ENCODE measurements around the gene PDE4D. TPM values are rescaled to one million over a fixed set of nuclear protein-coding genes. Genes with fewer than 3 reads are reported as not detected.

PDE4D gene
- total and polyA plus RNA-seq, 2 of the 4 experiments (the other 2 are of a cell fraction): 1.4 to 7.9 TPM

- in situ Hi-C loops (cut with MboI; ENCODE audit: low sequenced_read_pairs): no loop called here
- Histone ChIP-seq H3K56ac (ENCODE audit: extremely low read depth, insufficient read depth, low read length) (no peak overlapping the region), H3K9me3 (ENCODE audit: control insufficient read depth, insufficient read depth, low read length) (no peaks in the 10 kb centered on the region), H3K9me1 (ENCODE audit: insufficient read depth, low read length) (no peaks in the 10 kb centered on the region), H2AK9ac (replicated peaks; ENCODE audit: low read depth, low read length, poor library complexity) (no peak overlapping the region), H3K14ac (replicated peaks; ENCODE audit: low read depth, low read length) (no peak overlapping the region), H3K18ac (ENCODE audit: low read depth, low read length) (no peak overlapping the region), H2BK120ac (ENCODE audit: low read depth, low read length) (no peak overlapping the region), H2BK20ac (ENCODE audit: low read depth, low read length) (no peak overlapping the region), H3K27me3 (ENCODE audit: control insufficient read depth, insufficient read depth, low read length) (no peaks in the 10 kb centered on the region), H3K4ac (ENCODE audit: low read depth, low read length) (no peak overlapping the region), H2BK15ac (ENCODE audit: low read depth, low read length) (no peak overlapping the region), H3K36me3 (ENCODE audit: control insufficient read depth, insufficient read depth, low read length) (no peaks in the 10 kb centered on the region), H4K5ac (ENCODE audit: low read depth, low read length) (no peak overlapping the region), H4K91ac (ENCODE audit: insufficient read depth, low read depth, low read length) (no peak overlapping the region), H3K79me1 (ENCODE audit: low read depth in 1 of 2, low read length in 2 of 2) (no peaks in the 10 kb centered on the region), H2BK5ac (ENCODE audit: low read depth, low read length, poor library complexity, severe bottlenecking) (no peak overlapping the region), H2AK5ac (ENCODE audit: low read depth, low read length) (no peak overlapping the region), H4K20me1 (ENCODE audit: insufficient read depth, low read length) (no peaks in the 10 kb centered on the region), H3K23ac (ENCODE audit: low read depth, low read length) (no peak overlapping the region), H3K4me2 (ENCODE audit: low read depth, low read length) (no peak overlapping the region), H3K4me3 (ENCODE audit: insufficient read depth, low read depth, low read length) (no peak overlapping the region), H3K4me1 (ENCODE audit: control insufficient read depth, insufficient read depth, low read length) (no peaks in the 10 kb centered on the region), H3K9ac (ENCODE audit: low read depth, low read length) (no peak overlapping the region), H2AFZ (replicated peaks; ENCODE audit: low read length, poor library complexity) (no peak overlapping the region), H4K8ac (ENCODE audit: low read depth in 2 of 2, low read length in 2 of 2) (no peak overlapping the region), H3K27ac (ENCODE audit: insufficient read depth, low read length) (no peak overlapping the region)
- dilution Hi-C loops (cut with HindIII; ENCODE audit: low sequenced_read_pairs, unreplicated experiment): no loop called here
- ChIA-PET POLR2A (ENCODE audit: unreplicated experiment) (no interaction called here), CTCF (interaction anchor here (0.8 kb wide), 1 partner anchor 81 kb away, joined by 3 read pairs; no protein-coding TSS in a partner anchor)
- WGBS, 2 experiments (ENCODE audit: extremely low coverage in 2 of 2, insufficient read length in 1 of 2): no CpG with 5 or more reads among the region's 2 CpGs
- intact Hi-C loops (cut with micrococcal nuclease): no loop called here
- no peak for ATAC-seq (ENCODE audit: low read depth)
- TF ChIP-seq CHD1 (IDR thresholded peaks at IDR 0.05; ENCODE audit: low read depth, low read length) (no peak), SMC3 (IDR thresholded peaks at IDR 0.05; ENCODE audit: low read depth, low read length) (no peak), RFX5 (IDR thresholded peaks at IDR 0.05; ENCODE audit: low read depth, low read length) (no peak), NFE2L2 (IDR thresholded peaks at IDR 0.05; ENCODE audit: low read depth, low read length) (no peak), USF2 (IDR thresholded peaks at IDR 0.05; ENCODE audit: low read depth, low read length) (no peak), MAFK (IDR thresholded peaks at IDR 0.05; ENCODE audit: low read depth, low read length) (no peak), MXI1 (IDR thresholded peaks at IDR 0.05; ENCODE audit: borderline replicate concordance, low read depth, low read length) (no peak), CEBPB (IDR thresholded peaks at IDR 0.05; ENCODE audit: low read depth, low read length) (no peak), RAD21 (IDR thresholded peaks at IDR 0.05; ENCODE audit: low read length) (no peak), CTCF (conservative IDR thresholded peaks at IDR 0.05; ENCODE audit: low read depth, low read length) (no peak), POLR2A (IDR thresholded peaks at IDR 0.05; ENCODE audit: low read depth, low read length) (no peak), ELK1 (IDR thresholded peaks at IDR 0.05; ENCODE audit: borderline replicate concordance, low read depth, low read length) (no peak), FOS (IDR thresholded peaks at IDR 0.05; ENCODE audit: low read depth, low read length) (no peak), RCOR1 (IDR thresholded peaks at IDR 0.05; ENCODE audit: insufficient replicate concordance, low read length) (no peak), BHLHE40 (IDR thresholded peaks at IDR 0.05; ENCODE audit: low read depth, low read length) (no peak), MAZ (IDR thresholded peaks at IDR 0.05; ENCODE audit: borderline replicate concordance, low read depth, low read length) (no peak)
- no peak for DNase-seq
- no TSS peak for BruUV-seq (replicated peaks)
Observed at GRCh38 chr5:59412428-59412827, 481.1 kb downstream of the PDE4D start.

Measured in IMR-90 (cell line).